ENCODE measurements around the gene WNK4.

WNK4 gene

DNA sequence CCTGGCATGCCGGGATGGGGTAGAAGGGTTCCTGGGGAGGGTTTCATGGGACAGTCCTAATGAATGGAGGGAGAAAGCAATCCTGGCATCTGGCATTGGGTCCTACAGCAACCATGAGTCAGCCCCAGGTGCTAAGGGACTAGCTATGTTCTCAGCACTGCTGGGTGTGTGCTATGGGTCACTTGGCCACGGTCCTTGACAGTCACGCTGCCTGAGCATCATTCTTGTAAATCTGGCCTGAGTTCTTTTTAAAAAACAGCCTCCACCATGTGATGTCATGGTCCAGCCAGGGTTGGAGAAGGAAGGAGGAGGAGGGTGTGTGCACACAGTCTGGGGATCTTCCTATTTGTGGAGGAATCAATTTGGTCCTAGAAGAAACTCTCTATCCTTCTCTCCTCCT lies 25.6 kb upstream of the WNK4 start:
- H3K4me3 ChIP-seq (ENCODE audit: low read depth, low read length): no peak overlapping the region
- TF ChIP-seq CTCF (IDR thresholded peaks at IDR 0.05; ENCODE audit: low read depth, low read length) (no peak), MYC (IDR thresholded peaks at IDR 0.05; ENCODE audit: low read depth, low read length) (no peak), POLR2A (IDR thresholded peaks at IDR 0.05; ENCODE audit: extremely low read depth, insufficient read length) (no peak), MAX (IDR thresholded peaks at IDR 0.05; ENCODE audit: low read depth, low read length) (no peak)
- no peak for DNase-seq (ENCODE audit: low read depth)

DNA sequence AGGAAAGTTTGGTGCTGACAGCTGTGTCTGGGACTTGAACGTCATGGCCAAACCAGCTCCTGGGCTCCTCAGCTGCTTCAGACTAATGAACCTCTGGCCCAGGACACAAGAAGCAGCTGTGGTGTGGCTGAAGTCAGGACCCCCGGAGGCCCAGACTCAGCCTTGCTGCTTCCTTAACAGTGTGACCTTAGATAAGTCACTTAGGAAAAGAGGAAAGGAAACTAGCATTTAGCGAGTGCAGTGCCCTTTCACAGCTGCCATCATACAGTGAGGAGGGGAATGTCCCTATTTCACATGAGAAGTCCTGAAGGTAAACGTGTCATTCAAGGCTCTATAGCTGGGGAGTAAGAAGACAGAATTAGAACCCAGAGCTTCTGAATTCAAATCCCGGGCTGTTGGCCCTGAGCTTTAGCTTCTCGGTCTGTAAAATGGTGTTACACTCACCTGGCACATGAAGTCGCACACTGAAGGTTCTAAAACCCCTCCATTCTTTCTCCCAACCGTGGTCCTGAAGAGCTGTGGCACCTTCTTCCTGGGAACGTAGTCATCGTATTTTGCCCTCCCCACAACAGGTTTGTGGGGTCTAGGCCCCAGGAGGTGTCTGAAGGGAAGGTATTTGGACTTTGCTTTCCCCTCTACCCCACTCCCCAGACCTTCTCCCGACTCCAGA lies 20.3 kb upstream of the WNK4 start:
- TF ChIP-seq CTCF (IDR thresholded peaks at IDR 0.05; ENCODE audit: low read depth, low read length): no peak
- no peak for TF ChIP-seq POLR2A (IDR thresholded peaks at IDR 0.05; ENCODE audit: extremely low read depth, insufficient read length)
- no peak for TF ChIP-seq MAX (IDR thresholded peaks at IDR 0.05; ENCODE audit: low read depth, low read length)
- no peak for TF ChIP-seq MYC (IDR thresholded peaks at IDR 0.05; ENCODE audit: low read depth, low read length)
- H3K4me3 ChIP-seq (ENCODE audit: low read depth, low read length): no peak overlapping the region
- peak; percentile 42 for DNase-seq (ENCODE audit: low read depth)

DNA sequence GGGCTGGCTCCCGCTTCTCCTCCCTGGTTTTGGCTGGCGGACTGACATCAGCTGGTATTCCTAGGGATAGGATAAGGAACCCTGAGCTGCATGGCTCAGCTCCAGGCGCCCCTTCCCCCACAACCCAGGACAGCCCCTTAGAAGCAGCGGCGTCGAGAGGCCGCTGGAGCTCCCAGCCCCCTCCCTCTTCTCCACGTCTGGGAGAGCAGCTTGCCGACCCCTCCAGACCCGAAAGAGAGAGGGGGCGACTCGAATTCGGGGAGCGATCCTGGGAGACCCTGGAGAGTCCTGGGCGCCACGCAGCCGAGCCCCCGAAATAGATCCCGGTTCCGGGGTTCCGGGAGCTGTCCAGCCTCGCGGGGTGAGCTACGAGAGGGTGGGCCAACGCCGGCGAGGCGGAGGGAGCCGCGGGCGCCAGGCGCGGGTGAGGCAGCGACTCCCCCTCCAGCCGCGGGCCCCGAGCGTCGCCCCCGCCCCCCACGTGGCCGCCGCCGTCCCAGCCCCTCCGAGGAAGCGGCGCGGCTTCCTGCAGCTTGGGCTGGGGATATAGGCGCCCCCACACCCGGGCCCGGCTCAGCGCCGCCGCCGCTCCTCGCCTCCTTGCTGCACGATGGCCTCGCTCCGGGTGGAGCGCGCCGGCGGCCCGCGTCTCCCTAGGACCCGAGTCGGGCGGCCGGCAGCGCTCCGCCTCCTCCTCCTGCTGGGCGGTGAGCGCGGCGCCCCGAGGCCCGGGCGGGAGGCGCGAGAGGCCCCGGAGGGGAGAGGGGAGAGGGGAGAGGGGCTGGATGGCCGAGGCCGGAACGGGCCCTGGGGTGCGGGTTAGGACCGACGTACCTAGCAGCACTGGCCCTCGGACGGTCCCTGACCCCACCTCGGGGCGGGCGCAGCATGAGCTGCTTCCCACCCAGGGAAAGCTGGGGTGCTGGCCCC lies 19.5 kb upstream of the WNK4 start, which contains the start of gene RAMP2:
RAMP2 (plus strand) TSS at position 576 of the 930 bp plus-strand sequence; CDS start at position 611, 35 bp downstream.
- no peak for TF ChIP-seq MAX (IDR thresholded peaks at IDR 0.05; ENCODE audit: low read depth, low read length)
- TF ChIP-seq MYC (IDR thresholded peaks at IDR 0.05; ENCODE audit: low read depth, low read length): no peak
- no peak for TF ChIP-seq CTCF (IDR thresholded peaks at IDR 0.05; ENCODE audit: low read depth, low read length)
- DNase-seq (ENCODE audit: low read depth): peak; percentile 52
- no peak within 1 kb of the TSS for H3K4me3 ChIP-seq (ENCODE audit: low read depth, low read length)

DNA sequence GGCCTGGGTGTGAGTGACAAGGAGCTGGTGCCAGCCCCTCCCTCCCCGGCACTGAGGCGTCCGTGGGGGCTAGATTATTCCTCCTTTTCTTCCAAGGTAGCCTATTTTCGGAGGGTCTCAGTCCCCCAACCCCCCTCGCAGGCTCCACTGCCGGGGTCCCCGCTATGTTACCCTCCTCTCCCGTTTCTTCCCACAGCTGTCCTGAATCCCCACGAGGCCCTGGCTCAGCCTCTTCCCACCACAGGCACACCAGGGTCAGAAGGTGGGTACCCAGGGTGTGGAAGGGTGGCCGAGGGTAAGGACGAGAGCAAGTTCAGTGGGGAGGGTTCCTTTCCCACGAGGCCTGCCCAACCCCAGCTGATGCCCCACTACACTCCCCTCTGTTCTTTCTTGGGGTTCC lies 18.8 kb upstream of the WNK4 start:
- TF ChIP-seq POLR2A (IDR thresholded peaks at IDR 0.05; ENCODE audit: extremely low read depth, insufficient read length) (no peak), MAX (IDR thresholded peaks at IDR 0.05; ENCODE audit: low read depth, low read length) (no peak), CTCF (IDR thresholded peaks at IDR 0.05; ENCODE audit: low read depth, low read length) (no peak), MYC (IDR thresholded peaks at IDR 0.05; ENCODE audit: low read depth, low read length) (no peak)
- no peak overlapping the region for H3K4me3 ChIP-seq (ENCODE audit: low read depth, low read length)
- no peak for DNase-seq (ENCODE audit: low read depth)

DNA sequence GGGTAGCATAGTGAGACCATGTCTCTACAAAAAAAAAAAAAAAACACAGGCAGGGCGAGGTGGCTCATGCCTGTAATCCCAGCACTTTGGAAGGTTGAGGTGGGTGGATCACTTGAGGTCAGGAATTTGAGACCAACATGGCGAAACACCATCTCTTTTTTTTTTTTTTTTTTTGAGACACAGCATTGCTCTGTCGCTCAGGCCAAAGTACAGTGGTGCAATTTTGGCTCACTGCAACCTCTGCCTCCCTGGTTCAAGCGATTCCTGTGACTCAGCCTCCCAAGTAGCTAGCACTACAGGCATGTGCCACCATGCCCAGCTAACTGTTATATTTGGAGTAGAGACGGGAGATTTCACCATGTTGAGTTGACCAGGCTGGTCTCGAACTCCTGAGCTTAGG lies 14.3 kb upstream of the WNK4 start:
- TF ChIP-seq CTCF (IDR thresholded peaks at IDR 0.05; ENCODE audit: low read depth, low read length) (no peak), MAX (IDR thresholded peaks at IDR 0.05; ENCODE audit: low read depth, low read length) (no peak), MYC (IDR thresholded peaks at IDR 0.05; ENCODE audit: low read depth, low read length) (no peak), POLR2A (IDR thresholded peaks at IDR 0.05; ENCODE audit: extremely low read depth, insufficient read length) (no peak)
- no peak overlapping the region for H3K4me3 ChIP-seq (ENCODE audit: low read depth, low read length)
- DNase-seq (ENCODE audit: low read depth): no peak
